ENCODE results near the gene LRRC8B.

The LRRC8B gene

DNA sequence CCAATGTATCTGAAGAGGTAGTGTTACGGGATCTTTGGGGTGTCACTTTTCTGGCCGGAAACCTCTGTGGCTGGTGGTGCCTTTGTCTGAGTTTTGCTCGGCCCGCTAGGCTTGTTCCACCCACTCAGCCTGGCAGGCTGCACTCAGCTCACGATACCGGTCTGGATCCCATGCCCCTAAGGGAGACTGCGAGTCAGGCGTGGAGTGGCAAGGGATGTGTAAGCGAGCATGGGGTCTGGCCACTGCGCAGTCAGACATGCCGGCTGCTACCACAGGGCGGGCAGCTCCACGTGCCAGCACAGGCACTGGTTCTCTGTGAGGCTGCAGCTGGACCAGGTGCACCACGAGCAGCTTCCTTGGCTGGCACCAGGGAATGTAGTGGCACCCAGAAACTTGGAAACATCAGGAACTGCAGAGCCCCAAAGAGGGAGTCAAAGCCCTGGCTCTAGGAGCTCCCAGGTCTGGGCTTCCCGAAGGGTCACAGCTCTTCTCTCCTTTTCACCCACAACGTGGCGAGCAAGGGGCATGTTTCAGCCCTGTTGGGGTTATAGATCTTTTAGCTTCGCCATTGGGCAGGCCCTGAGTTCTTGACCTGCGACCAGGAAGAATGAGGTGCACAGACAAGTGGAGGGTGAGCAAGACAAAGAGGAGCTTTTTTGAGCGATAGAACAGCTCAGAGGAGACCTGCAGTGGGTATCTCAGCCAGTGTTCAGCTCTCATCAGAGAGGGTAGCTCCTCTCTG lies 84.5 kb downstream of the LRRC8B start:
- Mint-ChIP-seq H3K27ac (peak overlapping the region; percentile 97), H3K27me3 (ENCODE audit: low read depth) (no peaks in the 10 kb centered on the region), H3K4me3 (peak overlapping the region; percentile 82), H3K4me1 (ENCODE audit: low read depth) (peaks cover 77% of the 10 kb centered on the region), H3K9me3 (no peaks in the 10 kb centered on the region), H3K36me3 (ENCODE audit: low read depth) (peaks cover 12% of the 10 kb centered on the region)

DNA sequence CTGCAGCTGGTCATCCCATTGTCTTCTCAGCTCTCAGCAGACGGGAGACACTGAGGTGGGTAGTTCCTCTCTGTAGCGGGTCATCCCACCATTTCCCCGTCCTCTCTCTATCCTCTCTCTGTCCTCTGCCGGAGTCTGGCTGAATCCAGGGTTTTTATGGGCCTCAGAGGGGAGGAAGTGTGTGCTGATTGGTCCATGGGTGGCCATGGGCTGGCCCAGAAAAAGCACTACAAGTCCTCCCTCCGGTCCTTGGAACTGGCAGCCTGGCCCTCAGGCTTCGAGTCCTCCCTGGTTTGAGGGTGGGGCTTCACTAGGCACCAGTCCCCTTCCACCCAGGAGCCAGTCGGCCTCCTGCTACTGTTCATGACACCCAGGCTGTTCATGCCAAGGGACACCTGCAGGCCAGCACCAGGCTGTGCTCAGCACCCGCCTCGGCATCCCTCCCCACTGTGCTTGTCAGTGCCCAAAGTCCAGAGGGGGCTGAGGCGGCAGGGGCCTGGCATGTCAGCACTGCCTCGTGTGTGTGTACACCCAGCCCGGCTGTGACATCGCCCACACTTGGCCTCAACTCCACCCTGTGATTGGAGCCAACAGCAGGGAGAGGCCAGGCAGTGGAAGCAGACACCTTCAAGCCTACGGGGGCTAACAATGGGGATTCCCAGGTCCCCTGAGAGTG lies 85.3 kb downstream of the LRRC8B start:
- Mint-ChIP-seq H3K4me3 (peak overlapping the region; percentile 82), H3K27ac (peak overlapping the region; percentile 97), H3K27me3 (ENCODE audit: low read depth) (no peaks in the 10 kb centered on the region), H3K36me3 (ENCODE audit: low read depth) (peaks cover 14% of the 10 kb centered on the region), H3K4me1 (ENCODE audit: low read depth) (peaks cover 79% of the 10 kb centered on the region), H3K9me3 (no peaks in the 10 kb centered on the region)

DNA sequence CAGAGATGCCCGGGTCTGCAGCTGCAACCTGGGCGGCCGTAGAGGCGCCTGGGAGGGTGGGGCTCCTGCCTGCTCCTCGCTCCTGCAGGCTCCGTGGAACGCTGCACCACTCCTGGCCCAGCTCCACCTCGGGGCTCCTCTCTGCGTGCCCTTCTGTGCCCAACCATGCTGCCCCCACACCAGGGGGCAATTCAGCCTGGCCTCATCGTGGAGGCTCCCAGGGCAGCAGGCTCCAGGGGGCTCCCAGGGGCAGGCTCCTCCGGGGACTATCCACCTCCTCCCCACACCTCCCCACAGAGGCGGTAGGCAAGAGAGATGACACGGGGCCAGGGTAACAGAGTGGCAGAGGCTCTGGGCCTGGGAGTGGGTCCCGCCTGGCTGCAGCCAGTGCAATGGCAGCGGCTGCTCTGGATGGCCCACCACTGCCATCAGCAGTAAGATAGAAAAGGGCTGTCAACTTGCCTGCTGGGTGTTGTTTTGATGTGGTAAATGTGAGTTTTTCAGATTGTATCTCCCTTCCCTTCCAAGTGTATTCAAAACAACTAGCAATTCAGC lies 85.9 kb downstream of the LRRC8B start:
- Mint-ChIP-seq H3K36me3 (ENCODE audit: low read depth) (peaks cover 12% of the 10 kb centered on the region), H3K27me3 (ENCODE audit: low read depth) (no peaks in the 10 kb centered on the region), H3K4me1 (ENCODE audit: low read depth) (peaks cover 73% of the 10 kb centered on the region), H3K4me3 (peak overlapping the region; percentile 73), H3K9me3 (no peaks in the 10 kb centered on the region), H3K27ac (peak overlapping the region; percentile 97)

DNA sequence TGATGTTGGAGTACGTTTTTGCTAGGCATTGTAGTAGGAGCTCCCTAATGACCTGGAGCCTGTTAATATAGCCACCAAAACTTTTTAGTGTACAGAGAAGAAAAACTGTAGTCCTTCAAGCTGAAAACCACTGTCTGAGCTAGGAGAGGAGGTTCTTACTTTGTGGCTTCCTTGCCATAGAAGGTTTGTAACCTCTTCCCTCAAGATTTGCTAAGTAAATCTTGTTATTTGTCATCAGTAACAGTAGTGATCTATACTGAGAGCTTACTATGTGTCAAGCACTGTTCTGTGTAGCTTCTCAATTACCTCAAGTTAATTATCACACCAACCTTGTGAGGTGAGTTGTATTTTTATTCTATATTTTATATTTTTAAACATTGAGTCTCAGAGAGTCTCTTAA lies 87.1 kb downstream of the LRRC8B start:
- peaks cover 20% of the 10 kb centered on the region for H3K36me3 Mint-ChIP-seq (ENCODE audit: low read depth)
- H3K4me3 Mint-ChIP-seq = peak overlapping the region; percentile 75
- H3K27me3 Mint-ChIP-seq (ENCODE audit: low read depth) = no peaks in the 10 kb centered on the region
- peak overlapping the region; percentile 93 for H3K27ac Mint-ChIP-seq
- H3K9me3 Mint-ChIP-seq = peaks cover under 1% of the 10 kb centered on the region
- peaks cover 66% of the 10 kb centered on the region for H3K4me1 Mint-ChIP-seq (ENCODE audit: low read depth)

DNA sequence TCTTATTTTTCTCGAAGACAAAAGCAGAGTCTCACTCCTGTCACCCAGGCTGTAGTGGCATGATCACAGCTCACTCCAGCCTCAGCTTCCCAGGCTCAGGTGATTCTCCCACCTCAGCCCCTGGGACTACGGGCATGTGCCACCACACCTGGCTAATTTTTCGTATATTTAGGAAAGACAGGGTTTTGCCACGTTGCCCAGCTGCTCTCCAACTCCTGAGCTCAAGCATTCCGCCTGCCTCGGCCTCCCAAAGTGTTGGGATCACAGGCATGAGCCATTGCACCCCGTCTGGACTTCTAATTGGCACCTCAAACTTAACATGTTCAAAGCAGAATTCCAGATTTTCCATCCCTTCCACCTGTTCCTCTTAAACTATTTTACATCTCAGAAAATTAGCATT lies 89.3 kb downstream of the LRRC8B start:
- Mint-ChIP-seq H3K36me3 (ENCODE audit: low read depth) (peaks cover 38% of the 10 kb centered on the region), H3K9me3 (peaks cover 21% of the 10 kb centered on the region), H3K27me3 (ENCODE audit: low read depth) (no peaks in the 10 kb centered on the region), H3K4me3 (peak overlapping the region; percentile 33), H3K27ac (peak overlapping the region; percentile 16), H3K4me1 (ENCODE audit: low read depth) (peaks cover 49% of the 10 kb centered on the region)

DNA sequence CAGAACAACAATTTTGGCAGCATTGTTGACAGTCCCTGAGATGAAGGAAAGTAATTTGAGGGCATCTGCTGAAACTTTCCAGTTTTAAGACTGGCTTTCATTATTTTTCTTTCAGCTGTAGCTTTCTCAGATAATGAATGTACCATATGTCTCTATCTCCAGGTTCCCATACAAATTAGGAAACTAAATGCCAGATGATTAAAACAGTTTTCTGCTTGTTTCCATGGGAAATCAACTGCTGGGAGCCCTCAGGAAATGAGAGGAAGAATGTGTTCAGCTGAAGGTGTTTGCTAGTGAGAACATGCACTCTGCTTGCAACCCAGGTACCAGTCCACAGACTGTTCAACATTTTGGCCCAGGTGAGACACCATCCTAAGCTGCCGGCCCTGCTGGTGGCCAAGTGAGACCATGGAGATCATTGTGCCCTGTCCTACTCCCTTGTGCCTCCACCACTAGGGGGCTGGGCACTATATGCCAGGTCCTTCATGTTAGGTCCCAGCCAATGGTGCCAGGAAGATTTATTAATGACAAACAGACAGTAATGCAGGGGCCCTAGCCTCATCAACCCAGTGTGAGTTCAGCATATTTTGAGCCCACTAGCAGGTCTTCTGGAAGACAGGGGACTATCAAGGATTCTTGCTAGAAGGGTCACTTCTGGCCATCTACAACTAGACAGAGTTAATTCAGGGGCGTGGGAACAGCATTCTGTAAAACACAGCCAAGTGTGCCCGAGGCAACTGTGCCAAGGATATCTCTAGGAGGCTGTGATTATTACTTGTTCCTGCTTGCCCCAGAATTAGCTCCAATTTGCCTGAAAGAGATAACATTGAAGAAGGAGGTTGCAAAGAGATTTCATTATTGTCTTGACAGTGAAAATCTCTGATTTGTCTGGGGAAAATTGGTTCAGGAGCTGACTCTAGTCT lies 91.3 kb downstream of the LRRC8B start:
- Mint-ChIP-seq H3K36me3 (ENCODE audit: low read depth) (peaks cover 46% of the 10 kb centered on the region), H3K27ac (no peak overlapping the region), H3K9me3 (peaks cover 23% of the 10 kb centered on the region), H3K4me3 (no peak overlapping the region), H3K27me3 (ENCODE audit: low read depth) (no peaks in the 10 kb centered on the region), H3K4me1 (ENCODE audit: low read depth) (peaks cover 45% of the 10 kb centered on the region)

DNA sequence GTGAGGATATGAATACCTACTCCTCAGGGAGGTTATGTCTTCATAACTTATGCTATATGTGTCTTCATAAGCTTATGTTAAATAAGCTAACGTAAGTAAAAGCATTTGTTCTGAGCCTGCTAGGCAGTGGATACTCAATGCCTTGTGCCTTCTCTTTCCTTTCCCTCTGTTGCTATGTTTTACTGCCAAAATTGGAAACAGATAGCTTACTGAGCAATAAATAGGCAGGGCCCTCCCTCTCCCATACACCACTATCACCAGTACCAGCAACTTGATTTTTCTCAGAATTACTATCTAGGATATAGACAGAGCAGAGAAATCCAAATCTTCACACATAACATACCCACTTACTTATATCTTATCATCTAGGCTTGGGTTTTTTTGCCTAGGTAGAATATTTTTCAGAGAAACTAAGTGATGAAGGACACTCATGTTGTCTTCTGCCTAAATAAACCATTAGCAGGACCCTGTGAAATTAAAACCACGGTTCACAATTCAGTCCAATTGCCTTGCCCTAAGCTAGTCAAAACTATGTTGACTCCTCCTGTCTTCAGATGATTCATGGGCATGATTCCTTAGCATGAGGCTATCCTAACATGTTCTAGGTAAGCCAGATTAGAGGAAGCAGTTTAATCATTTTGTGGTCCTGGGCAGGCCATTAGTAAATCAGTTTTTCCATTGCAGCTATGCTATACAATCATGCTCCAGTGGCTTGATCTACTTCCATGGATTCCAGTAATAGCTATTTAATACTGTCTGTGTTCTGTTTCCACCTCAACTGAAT lies 92.4 kb downstream of the LRRC8B start:
- H3K4me3 Mint-ChIP-seq = no peak overlapping the region
- no peak overlapping the region for H3K27ac Mint-ChIP-seq
- H3K36me3 Mint-ChIP-seq (ENCODE audit: low read depth) = peaks cover 50% of the 10 kb centered on the region
- peaks cover 41% of the 10 kb centered on the region for H3K4me1 Mint-ChIP-seq (ENCODE audit: low read depth)
- no peaks in the 10 kb centered on the region for H3K27me3 Mint-ChIP-seq (ENCODE audit: low read depth)
- peaks cover 23% of the 10 kb centered on the region for H3K9me3 Mint-ChIP-seq

DNA sequence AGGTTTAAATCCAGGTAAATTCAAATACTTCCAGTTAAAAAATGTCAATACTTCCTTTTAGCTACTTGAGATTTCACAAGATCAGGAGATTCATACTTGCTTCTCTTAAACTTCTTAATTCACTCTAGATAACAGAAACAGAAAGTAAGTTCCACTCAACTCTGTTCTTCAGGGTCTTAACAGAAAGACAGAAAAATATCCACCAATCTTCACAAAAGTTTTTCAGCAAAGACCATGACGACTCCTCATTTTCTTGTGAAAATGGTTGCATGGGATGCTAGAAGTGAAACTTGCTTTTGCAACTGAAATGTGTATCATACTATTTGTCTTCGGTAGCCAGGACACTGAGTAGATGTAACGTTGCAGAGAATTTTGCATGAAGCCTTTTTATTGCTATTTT lies 96.0 kb downstream of the LRRC8B start:
- peaks cover 50% of the 10 kb centered on the region for H3K36me3 Mint-ChIP-seq (ENCODE audit: low read depth)
- no peaks in the 10 kb centered on the region for H3K27me3 Mint-ChIP-seq (ENCODE audit: low read depth)
- peaks cover 25% of the 10 kb centered on the region for H3K4me1 Mint-ChIP-seq (ENCODE audit: low read depth)
- peaks cover 23% of the 10 kb centered on the region for H3K9me3 Mint-ChIP-seq
- H3K4me3 Mint-ChIP-seq = no peak overlapping the region
- no peak overlapping the region for H3K27ac Mint-ChIP-seq

DNA sequence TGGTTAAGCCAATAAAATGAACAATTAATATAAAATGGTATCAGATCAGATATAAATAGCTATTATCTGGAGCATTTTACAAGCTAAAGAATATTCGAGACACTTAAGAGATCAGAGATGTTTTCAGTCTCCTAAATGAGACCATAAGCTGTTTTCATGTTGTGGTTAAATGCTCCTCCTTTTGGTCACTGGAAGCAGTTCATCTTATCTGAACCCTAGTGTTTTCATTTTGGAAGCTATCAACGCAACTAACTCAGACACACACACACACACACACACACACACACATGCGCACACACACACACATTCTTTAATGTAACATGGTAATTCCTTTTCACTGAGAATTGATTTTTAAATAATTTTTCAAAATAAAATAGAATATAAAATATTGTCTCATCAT lies 98.3 kb downstream of the LRRC8B start:
- H3K4me1 Mint-ChIP-seq (ENCODE audit: low read depth) = peaks cover 35% of the 10 kb centered on the region
- peaks cover 11% of the 10 kb centered on the region for H3K9me3 Mint-ChIP-seq
- H3K36me3 Mint-ChIP-seq (ENCODE audit: low read depth) = peaks cover 32% of the 10 kb centered on the region
- no peaks in the 10 kb centered on the region for H3K27me3 Mint-ChIP-seq (ENCODE audit: low read depth)
- H3K4me3 Mint-ChIP-seq = no peak overlapping the region
- no peak overlapping the region for H3K27ac Mint-ChIP-seq

DNA sequence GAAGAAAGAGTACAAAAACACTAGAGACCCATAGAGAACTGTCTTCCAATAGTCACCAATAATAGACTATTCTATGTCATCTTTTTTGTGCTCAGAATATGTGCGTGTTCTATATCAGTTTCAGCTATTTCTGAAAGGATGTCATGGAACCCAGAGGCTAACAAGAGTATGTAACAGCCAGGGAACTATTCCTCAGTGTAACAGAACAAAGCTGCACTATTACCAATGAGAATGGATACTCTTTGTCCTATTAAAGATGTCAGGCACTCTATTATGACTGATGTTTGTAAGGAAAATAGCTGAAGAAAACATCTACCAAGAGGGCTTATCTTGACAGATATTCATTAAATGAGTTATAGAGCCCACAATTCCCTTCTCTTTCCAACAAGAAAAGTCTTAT lies 99.7 kb downstream of the LRRC8B start:
- Mint-ChIP-seq H3K27ac (no peak overlapping the region), H3K4me3 (no peak overlapping the region), H3K9me3 (no peaks in the 10 kb centered on the region), H3K4me1 (ENCODE audit: low read depth) (peaks cover 45% of the 10 kb centered on the region), H3K27me3 (ENCODE audit: low read depth) (no peaks in the 10 kb centered on the region), H3K36me3 (ENCODE audit: low read depth) (peaks cover 23% of the 10 kb centered on the region)

DNA sequence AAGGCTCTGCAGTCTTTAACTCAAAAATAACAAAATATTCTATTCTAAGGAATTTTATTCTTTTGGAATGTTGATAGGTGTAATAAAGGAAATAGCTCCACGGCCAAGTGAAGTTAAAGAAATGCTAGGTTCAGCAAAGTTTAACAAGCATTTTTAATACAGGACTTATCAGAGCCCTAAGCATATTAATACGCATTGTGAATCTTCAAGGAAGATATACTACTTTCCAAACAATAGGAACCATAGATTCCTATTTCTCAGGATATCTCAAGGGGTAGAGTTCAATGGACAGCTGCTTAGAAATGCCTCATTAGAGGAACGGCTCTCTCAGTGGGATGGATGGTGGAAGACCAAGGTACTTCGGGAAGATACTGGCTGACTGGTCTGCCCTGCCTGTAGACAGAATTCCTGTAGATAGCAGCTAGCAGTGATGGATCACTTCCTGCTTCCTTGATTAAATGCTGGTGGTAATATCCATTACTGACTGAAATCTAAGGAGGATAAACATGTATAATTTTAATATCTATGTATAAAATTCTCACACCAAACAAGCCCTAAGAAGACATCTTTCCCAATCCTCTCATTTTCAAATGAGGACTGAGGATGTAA lies 100.2 kb downstream of the LRRC8B start:
- H3K27ac Mint-ChIP-seq = no peak overlapping the region
- no peak overlapping the region for H3K4me3 Mint-ChIP-seq
- H3K27me3 Mint-ChIP-seq (ENCODE audit: low read depth) = no peaks in the 10 kb centered on the region
- H3K9me3 Mint-ChIP-seq = no peaks in the 10 kb centered on the region
- peaks cover 23% of the 10 kb centered on the region for H3K36me3 Mint-ChIP-seq (ENCODE audit: low read depth)
- H3K4me1 Mint-ChIP-seq (ENCODE audit: low read depth) = peaks cover 49% of the 10 kb centered on the region

DNA sequence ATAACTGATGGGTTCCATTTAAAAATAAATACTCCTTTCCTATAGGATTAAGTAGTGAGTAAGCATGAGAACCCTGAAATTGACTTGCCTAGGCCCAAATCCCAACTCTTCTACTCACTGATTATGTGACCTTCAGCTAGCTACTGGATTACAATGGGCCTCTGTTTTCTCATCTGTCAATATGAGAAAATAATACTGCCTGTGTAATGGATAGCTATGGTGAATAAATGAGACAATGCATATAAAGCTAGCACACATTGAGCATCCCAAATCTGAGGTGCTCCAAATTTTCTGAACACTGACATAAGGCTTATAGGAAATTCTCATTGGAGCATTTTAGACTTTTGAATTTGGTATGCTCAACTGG lies 103.0 kb downstream of the LRRC8B start:
- H3K36me3 Mint-ChIP-seq (ENCODE audit: low read depth) = peaks cover 22% of the 10 kb centered on the region

DNA sequence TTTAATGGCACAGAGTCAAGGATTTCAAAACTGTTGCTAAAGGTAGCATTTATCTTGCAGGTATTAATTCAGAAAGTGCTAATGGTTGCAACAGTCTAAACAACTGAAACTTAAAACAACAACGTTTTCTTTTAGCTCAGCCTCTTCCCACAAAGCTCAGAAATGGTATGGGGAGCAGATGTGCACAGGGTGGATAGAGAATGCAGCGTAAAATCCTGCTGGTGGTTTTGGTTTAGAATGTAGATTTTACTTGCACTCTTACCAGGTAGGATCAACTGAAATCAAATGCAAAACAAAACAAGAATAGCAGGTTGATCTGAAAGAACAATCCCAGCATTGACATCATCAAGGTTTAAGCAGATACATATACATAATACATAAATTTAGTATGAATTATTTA lies 104.5 kb downstream of the LRRC8B start:
- Mint-ChIP-seq H3K4me3 (peak overlapping the region; percentile 19), H3K27me3 (ENCODE audit: low read depth) (no peaks in the 10 kb centered on the region), H3K4me1 (ENCODE audit: low read depth) (peaks cover 60% of the 10 kb centered on the region), H3K36me3 (ENCODE audit: low read depth) (peaks cover 18% of the 10 kb centered on the region), H3K9me3 (no peaks in the 10 kb centered on the region), H3K27ac (peak overlapping the region; percentile 85)

More for the DNA sequence above, 103.0 kb downstream of the LRRC8B start:
- no peaks in the 10 kb centered on the region for H3K9me3 Mint-ChIP-seq
- no peak overlapping the region for H3K27ac Mint-ChIP-seq
- no peak overlapping the region for H3K4me3 Mint-ChIP-seq
- no peaks in the 10 kb centered on the region for H3K27me3 Mint-ChIP-seq (ENCODE audit: low read depth)
- H3K4me1 Mint-ChIP-seq (ENCODE audit: low read depth) = peaks cover 60% of the 10 kb centered on the region

Measured in T-helper 1 cell treated with Interleukin-12 subunit alpha and Interleukin-12 subunit beta and Interleukin-4 antibody, amounts not matched to agents 30 μg/mL and 1 μg/mL, for 36 hours (primary cell).